Measurements from ENCODE around the gene CDC42EP2.

- TF ChIP-seq CTCF (IDR thresholded peaks at IDR 0.05) = no peak
- TF ChIP-seq POLR2A (IDR thresholded peaks at IDR 0.05) = no peak
Measured at GRCh38 chr11:65288706-65289536, 25.7 kb upstream of the CDC42EP2 start.

Measured in testis (tissue), 2 donors.